HS-5 (cell line): Measurements from ENCODE around the gene CACNA1S.

Source experiments
- DNase-seq: peaks from one replicate; pipeline ENCODE4 v3.0.0-alpha.2; 2012; ENCODE audit warnings: low read depth

The CACNA1S gene

DNA sequence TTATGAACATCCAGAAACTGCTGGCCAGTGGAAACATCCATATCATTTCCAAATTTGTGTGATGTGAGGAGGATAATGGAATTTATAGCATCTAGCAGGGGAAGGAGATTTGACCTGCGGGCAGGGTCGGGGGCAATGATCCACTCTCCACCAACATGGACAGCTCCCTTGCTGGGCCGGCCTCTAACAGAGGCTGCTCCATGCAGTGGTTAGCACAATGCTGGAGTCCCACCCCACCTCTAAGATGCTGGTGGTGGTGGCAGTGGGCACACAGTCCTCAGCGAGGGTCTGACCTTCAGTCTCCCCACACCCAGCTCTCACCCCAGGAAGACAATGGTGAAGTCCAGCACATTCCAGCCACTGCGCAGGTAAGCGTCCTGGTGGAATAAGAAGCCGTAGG, 18.7 kb downstream of the CACNA1S start:
- DNase-seq = no peak

- DNase-seq = no peak
Observed at GRCh38 chr1:201092738-201093137, 19.5 kb downstream of the CACNA1S start.

- DNase-seq = no peak
Observed at GRCh38 chr1:201091256-201091655, 21.0 kb downstream of the CACNA1S start.

GRCh38 chr1:201090541-201090940, 21.7 kb downstream of the CACNA1S start:
- DNase-seq = no peak

DNA sequence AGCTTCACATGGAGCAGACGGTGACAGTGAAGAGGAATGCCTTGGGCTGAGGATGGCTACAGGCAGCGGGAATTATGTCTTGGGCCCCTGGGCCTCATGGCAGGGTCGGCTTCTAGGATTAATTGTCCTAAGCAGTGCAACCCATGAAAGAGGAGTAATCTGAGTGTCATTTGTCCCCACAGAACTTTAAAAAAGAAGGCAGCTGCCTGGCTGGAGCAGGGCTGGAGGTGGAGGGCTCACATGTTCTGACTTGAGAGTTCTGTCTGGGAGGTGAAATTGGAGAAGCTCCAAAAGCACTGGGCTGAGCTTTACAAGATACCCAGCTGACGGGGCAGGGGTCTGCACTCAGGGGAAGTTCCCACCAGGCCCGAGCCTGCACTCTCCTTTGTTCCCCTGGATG, 22.6 kb downstream of the CACNA1S start:
- no peak for DNase-seq

DNA sequence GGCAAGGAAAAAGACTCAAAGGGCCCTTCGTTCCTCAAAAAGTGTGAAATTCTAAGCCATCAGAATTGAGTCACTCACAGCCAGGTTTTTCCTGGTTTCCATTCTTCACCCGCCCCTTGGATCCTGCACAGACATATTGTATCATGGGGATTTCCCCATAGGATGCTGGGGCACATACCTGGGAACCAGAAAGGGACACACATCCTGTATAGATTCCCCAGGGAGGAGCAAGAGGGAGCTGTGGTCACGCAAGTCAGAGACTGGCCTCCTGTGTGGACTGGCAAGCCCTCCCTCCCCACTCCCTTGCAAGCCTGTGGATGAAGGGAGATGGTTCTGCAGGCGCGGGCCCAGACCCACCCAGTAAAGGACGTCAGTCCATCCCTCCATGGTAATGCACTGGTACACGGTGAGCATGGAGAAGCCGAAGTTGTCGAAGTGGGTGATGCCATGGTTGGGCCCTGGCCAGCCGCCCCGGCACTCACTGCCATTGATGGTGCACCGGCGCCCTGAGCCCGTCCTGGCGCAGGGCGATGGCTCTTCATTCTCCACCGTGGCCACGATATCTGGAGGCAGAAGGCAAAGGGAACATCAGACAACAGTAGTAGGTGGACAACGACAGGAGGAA, 23.2 kb downstream of the CACNA1S start:
- no peak for DNase-seq

DNA sequence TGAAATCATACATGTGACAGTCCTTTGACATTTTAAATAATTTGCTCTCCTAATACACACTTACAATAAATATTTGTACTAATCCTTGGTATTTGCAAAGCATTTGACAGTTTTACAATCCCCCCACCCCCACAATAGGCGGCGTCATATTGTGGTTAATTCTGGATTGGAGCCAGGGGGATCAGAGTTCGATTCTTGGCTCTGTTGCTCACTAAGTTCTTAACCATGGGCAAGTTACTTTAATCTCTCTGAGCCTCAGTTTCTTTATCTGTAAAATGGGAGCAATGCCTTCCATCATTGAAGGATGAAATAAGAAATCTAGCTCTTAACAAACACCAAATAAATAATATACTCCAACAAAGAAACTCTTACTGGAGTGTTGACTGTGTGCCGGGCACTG, 23.8 kb downstream of the CACNA1S start:
- DNase-seq = no peak

GRCh38 chr1:201085902-201086735, 26.1 kb downstream of the CACNA1S start:
- no peak for DNase-seq

- DNase-seq = no peak
Observed at GRCh38 chr1:201084295-201084694, 27.9 kb downstream of the CACNA1S start.

DNA sequence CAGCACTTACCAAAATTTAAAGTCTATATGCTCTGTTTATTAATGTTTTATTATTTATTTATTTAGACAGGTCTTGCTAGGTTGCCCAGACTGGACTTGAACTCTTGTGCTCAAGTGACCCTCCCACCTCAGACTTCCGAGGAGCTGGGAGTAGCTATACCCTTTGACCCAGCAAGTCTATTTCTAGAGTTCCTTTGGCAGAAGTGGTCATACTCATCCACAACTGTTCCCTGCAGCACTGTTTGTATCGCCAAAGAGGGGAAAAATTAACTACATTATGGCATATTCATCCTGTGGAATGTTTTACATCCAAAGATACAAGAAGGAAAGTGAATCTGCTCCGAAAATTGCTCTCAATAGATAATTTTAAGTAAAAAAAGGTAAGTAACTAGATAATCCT, 28.5 kb downstream of the CACNA1S start:
- no peak for DNase-seq

GRCh38 chr1:201080135-201080534, 32.1 kb downstream of the CACNA1S start:
- no peak for DNase-seq

DNA sequence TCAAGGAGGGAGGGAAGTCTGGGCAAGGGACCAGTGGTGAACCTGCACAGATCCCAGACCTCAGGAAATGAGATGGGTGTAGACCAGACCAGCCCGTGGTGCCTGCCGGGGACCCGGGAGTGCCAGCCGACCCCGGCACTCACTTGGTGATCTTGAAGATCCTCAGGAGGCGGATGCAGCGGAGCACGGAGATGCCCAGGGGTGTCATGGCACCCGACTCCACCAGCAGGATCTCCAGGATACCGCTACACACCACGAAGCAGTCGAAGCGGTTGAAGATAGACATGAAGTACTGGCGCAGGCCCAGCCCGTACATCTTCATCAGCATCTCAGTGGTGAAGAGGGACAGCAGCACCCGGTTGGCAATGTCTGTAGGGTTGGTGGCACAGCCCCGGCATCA, 34.5 kb downstream of the CACNA1S start:
- no peak for DNase-seq

DNA sequence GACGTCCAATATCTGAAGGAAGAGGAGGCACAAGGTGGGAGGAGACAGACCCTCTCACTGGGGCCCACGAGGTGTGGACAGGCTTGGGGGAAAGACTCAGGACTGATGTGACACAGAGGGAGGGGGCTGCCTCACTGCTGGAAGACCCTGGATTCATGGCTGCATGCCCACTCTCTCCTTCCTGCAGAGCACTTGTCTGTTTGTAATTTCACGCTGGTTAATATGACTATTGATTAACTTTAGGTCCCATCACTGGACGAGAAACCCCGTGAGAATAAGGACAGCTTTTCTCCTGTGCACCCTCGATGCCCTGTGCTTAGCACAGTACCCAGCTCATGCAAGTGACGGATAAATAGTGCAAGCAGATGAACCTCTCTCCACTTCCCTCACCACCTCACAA, 35.1 kb downstream of the CACNA1S start:
- DNase-seq = no peak

DNA sequence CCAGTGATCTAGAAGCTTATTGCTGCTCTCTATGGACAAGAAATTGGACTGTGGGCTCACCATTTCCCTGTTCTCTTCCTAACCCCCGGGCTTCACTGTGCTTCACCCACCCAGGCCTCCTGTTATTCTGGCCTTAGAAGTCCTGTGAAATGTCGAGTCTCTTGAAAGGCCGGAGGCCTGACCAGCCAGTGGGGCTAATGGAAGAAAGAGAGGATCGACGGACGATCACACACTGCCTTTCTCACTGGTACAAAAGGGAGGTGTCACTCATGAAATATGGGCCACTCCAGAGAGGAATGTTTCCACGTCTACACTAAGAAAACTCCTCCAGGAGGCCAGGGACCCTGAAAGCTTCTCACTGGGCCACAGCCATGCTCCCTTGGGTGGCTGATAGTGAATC, 36.1 kb downstream of the CACNA1S start:
- no peak for DNase-seq

GRCh38 chr1:201074018-201074417, 38.2 kb downstream of the CACNA1S start:
- DNase-seq = no peak

DNA sequence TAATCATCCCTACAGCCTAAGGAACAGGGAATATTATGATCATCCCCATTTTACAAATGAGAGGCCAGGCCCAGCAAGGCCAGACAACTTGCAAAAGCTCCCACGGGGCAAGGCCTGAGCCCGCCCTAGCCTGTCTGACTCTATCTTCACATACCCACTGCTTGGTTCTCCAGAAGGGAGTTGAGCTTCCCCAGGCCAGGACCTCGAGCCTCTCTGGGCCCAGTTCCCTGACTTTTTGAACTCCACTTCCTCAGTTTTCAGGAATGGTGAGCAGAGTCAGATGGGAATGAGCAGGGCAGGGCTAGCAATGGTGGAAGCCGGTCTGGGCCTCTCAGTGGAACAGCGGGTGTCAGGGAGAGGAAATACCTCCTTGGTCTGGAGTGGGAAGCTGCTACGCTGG, 39.3 kb downstream of the CACNA1S start:
- DNase-seq = no peak

DNA sequence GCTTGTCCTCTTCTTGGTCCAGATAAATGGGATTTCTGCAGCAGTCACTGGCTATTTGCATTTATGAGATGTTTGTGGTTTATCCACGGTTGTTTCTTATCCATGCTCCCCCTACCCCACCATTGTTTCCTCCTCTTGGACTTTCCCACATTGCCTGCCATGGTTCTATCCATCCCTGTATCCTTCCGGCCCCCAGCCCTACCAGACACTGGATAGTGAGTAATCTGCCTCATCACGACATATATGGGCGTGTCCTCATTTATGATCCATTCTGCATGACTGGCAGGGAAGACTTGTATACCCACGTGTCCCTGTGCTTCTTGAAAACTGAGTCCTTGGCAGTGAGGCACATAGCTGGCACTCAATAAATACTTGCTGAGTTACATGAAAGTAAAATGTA, 40.1 kb downstream of the CACNA1S start:
- no peak for DNase-seq

GRCh38 chr1:201069636-201070035, 42.6 kb downstream of the CACNA1S start:
- DNase-seq = no peak

GRCh38 chr1:201068976-201069375, 43.2 kb downstream of the CACNA1S start:
- DNase-seq = no peak

DNA sequence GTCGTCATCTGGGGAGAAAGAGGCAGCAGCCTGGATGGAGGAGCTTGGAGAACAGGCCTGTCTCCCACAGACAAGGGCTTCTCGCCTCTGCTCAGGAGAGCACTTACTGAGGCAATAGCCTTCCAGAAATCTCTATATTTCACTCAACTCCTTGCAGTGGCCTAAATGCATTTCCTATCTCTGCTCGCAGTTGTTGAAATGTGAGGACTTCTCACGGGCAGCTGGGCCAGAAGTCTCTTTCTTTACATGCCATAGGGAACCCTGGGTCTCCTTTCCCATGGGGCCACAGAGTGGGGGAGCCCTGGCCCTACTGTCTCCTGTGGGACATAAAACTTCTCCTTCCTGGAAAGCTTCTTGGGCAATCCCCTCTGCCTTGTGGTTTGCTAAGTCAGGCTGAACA, 45.2 kb downstream of the CACNA1S start:
- DNase-seq = no peak

GRCh38 chr1:201065686-201066085, 46.5 kb downstream of the CACNA1S start:
- DNase-seq = no peak

GRCh38 chr1:201064806-201065205, 47.4 kb downstream of the CACNA1S start:
- no peak for DNase-seq

GRCh38 chr1:201063145-201063544, 49.1 kb downstream of the CACNA1S start:
- DNase-seq = no peak
